Body of pancreas (tissue), 4 donors: ENCODE results near the gene AGAP1. TPM values are rescaled to one million over a fixed set of nuclear protein-coding genes. Genes with fewer than 3 reads are reported as not detected.

Source experiments
- ATAC-seq: fragments of 150-250 bp; one replicate; pipeline ENCODE4 v1.9.1; 2016
- DNase-seq, 4 donors: peaks; one replicate each; pipeline ENCODE4 v3.0.0-alpha.2; 2019
- H3K27ac ChIP-seq, 4 donors: fragments of 200-600 bp; sonication (generic); 1 replicate in 3 of 4; 2 replicates in 1 of 4; pipeline versions ENCODE4 v1.5.1 to v1.6.1; 2016 to 2019; ENCODE audit warnings: mild to moderate bottlenecking in 1 of 4, mixed read lengths in 1 of 4, moderate library complexity in 1 of 4
- H3K27me3 ChIP-seq, 2 donors: fragments of 200-600 bp; sonication (generic); one replicate each; pipeline ENCODE4 v1.6.0; 2016; ENCODE audit warnings: mild to moderate bottlenecking in 1 of 2
- H3K36me3 ChIP-seq, 2 donors: fragments of 200-600 bp; sonication (generic); replicated peaks in 1 of 2; 2 replicates each; pipeline ENCODE4 v1.5.1; 2016; ENCODE audit warnings: low read depth in 2 of 2; ENCODE audit not compliant: insufficient read depth in 1 of 2
- H3K4me1 ChIP-seq: fragments of 200-600 bp; sonication (generic); one replicate; pipeline ENCODE4 v1.6.0; 2016
- H3K4me3 ChIP-seq, 2 donors: fragments of 200-600 bp; sonication (generic); 1 replicate in 1 of 2; 2 replicates in 1 of 2; pipeline ENCODE4 v1.5.1; 2016 to 2019
- H3K9me3 ChIP-seq, 3 donors: fragments of 200-600 bp; sonication (generic); 1 replicate in 2 of 3; 2 replicates in 1 of 3; pipeline ENCODE4 v1.5.1; 2016
- POLR2A ChIP-seq, 3 donors: fragments of 450-650 bp; IDR thresholded peaks; one replicate each; pipeline ENCODE4 v1.6.1; 2016; ENCODE audit warnings: antibody characterized with exemption in 3 of 3, mild to moderate bottlenecking in 2 of 3
- WGBS, 2 donors: methylation state at CpG; one replicate each; pipeline ENCODE4 v1.1.5; 2017; 5-methylcytosine and 5-hydroxymethylcytosine counted together
- intact Hi-C: fragments of 100-400 bp; cut with DNase I; formaldehyde crosslinking; loops from one replicate; pipeline ENCODE4 v1.15.1; 2023
- small RNA-seq: library from RNA; depleted of rRNA; stranded (forward); fragments of <200 nt; gene quantifications from one replicate; pipeline ENCODE3, GENCODE V24; 2016
- total RNA-seq, 2 donors: library from RNA; depleted of rRNA; stranded (reverse); fragments of >200 nt; gene quantifications; one replicate each; pipeline ENCODE4 v1.1.0, GENCODE V29; 2016
- TF ChIP-seq, protein P1 (sequence below), 7 experiments: fragments of 450-650 bp in 4 of 7; fragments of 200-600 bp in 3 of 7; sonication (generic) in 3 of 7; IDR thresholded peaks; one replicate each; pipeline ENCODE4 v1.5.1; 2016 to 2019; ENCODE audit warnings: antibody characterized with exemption in 7 of 7

AGAP1 gene
- total RNA-seq, 2 donors from 2014 or later, result 21.3 to 32.6 TPM

DNA sequence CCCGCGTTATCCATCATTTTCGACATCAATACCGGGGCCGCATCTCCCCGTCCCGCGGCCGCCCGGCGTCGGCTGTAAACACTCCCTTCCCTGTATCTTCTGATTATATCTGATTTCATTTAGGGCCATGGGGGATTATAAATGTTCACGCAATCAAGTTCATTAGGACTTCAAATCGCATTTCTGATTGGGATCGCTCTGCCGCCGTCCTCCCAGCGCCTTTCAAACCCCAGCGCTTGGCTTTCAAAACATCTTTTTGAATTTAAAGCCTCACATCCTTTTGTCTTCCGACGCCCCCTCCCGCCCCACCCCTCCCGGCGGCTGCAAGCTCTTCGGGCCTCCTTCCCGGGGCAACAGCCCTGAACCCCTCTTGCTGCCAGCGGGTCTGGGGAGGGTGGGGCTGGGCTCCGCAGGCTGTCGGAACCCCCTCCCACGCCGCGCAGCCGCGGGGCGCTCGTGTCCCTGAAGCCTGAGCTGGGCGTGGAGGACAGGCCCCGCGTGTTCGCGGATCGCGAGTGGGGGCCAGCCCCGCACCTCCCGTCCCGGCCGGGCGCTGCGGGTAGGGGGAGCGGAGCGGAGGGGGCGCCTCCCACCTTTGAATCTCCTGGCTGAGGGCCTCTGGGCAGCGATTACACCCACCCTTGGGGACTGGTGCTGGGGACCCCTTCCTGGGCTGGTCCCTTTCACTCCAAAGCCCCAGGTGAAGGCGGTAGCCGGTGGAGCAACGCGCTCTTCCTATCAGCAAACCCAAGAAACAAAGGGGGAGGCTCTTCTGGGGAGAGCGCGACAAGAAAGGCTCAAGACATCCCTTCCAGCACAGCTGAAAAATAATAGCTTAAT, 685.6 kb downstream of the AGAP1 start:
- Histone ChIP-seq H3K9me3 (no peaks in the 10 kb centered on the region), H3K36me3 (no peaks in the 10 kb centered on the region), H3K4me1 (peaks cover 27% of the 10 kb centered on the region), H3K27ac (no peak overlapping the region), H3K4me3 (no peak overlapping the region), H3K27me3 (peaks cover 0 to 40% of the 10 kb centered on the region in 2 donors)
- intact Hi-C loops, result loop anchor here (5.0 kb wide), 1 partner anchor 412 kb away; no protein-coding TSS in a partner anchor
- DNase-seq (no peak), ATAC-seq (no peak)
- WGBS, 2 donors, result 5 to 10% methylated on average over 35 to 56 of the region's 59 CpGs
- no peak for TF ChIP-seq POLR2A (IDR thresholded peaks at IDR 0.05)
- TF ChIP-seq, protein P1, sequence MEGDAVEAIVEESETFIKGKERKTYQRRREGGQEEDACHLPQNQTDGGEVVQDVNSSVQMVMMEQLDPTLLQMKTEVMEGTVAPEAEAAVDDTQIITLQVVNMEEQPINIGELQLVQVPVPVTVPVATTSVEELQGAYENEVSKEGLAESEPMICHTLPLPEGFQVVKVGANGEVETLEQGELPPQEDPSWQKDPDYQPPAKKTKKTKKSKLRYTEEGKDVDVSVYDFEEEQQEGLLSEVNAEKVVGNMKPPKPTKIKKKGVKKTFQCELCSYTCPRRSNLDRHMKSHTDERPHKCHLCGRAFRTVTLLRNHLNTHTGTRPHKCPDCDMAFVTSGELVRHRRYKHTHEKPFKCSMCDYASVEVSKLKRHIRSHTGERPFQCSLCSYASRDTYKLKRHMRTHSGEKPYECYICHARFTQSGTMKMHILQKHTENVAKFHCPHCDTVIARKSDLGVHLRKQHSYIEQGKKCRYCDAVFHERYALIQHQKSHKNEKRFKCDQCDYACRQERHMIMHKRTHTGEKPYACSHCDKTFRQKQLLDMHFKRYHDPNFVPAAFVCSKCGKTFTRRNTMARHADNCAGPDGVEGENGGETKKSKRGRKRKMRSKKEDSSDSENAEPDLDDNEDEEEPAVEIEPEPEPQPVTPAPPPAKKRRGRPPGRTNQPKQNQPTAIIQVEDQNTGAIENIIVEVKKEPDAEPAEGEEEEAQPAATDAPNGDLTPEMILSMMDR (IDR thresholded peaks at IDR 0.05), result no peak

DNA sequence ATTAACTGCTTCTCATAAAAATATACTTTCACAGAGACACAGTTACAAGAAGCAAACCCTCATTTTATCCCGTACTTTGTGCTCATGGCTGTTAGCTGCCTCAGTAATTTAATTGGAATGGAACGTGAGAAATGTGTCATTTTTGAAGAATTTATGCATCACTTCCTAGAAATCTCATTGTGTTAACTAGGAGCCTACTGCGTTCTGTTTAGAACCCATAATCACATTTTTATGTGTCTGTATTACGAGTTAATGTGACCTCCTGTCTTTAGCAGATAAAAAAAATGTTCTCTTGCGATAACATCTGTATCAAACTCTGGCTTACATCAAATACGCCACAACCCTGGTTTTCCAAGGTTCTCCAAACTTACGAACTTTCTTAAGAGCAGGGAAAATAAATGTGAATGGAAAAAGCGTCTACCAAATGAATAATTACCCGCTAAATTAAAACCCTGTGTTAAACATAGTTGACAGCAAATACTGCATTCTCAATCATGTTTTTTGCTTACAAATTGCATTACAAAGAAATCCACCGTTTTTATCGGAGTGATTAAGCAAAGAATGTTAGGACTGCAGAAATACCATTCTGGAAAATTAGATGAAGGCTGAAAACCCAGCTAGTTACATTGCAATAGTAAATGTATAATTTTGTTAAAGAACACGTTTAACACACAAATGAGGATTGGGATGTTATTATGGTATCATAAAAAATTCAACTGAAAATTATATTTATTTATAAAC, 686.4 kb downstream of the AGAP1 start:
- Histone ChIP-seq H3K36me3 (no peaks in the 10 kb centered on the region), H3K27me3 (peaks cover 0 to 40% of the 10 kb centered on the region in 2 donors), H3K4me1 (peaks cover 27% of the 10 kb centered on the region), H3K27ac (no peak overlapping the region), H3K9me3 (peaks cover 0 to 4% (median 0%) of the 10 kb centered on the region in 3 donors), H3K4me3 (no peak overlapping the region)
- 11 to 21% methylated on average over 12 of the region's 12 CpGs for WGBS, 2 donors
- no peak for TF ChIP-seq POLR2A (IDR thresholded peaks at IDR 0.05)
- TF ChIP-seq, protein P1 (IDR thresholded peaks at IDR 0.05), result no peak
- intact Hi-C loops, result no loop called here
- DNase-seq (no peak), ATAC-seq (no peak)

GRCh38 chr2:236180831-236181453, 687.1 kb downstream of the AGAP1 start:
- Histone ChIP-seq H3K27ac (no peak overlapping the region), H3K27me3 (peaks cover 0 to 40% of the 10 kb centered on the region in 2 donors), H3K9me3 (peaks cover 0 to 4% (median 0%) of the 10 kb centered on the region in 3 donors), H3K4me3 (no peak overlapping the region), H3K36me3 (no peaks in the 10 kb centered on the region), H3K4me1 (peaks cover 27% of the 10 kb centered on the region)
- DNase-seq, result peak; percentile 39 to 56 (median 49)
- TF ChIP-seq, protein P1 (IDR thresholded peaks at IDR 0.05), result peak; percentile 15 to 66 (median 49)
- TF ChIP-seq POLR2A (IDR thresholded peaks at IDR 0.05), result no peak
- no peak for ATAC-seq
- intact Hi-C loops, result no loop called here
- 15 to 22% methylated on average over 9 of the region's 9 CpGs for WGBS, 2 donors

Small RNAs within 50 kb of the gene (small RNA-seq; reads per million reads assigned to genes)
- gene RF00019 (not detected), gene RN7SL204P (not detected), gene RNU7-127P (not detected), gene TMSB10P1 (not detected)
